Non-pigmented ciliary epithelial cell (primary cell): ENCODE data around the gene DHRS1.
A peak's percentile ranks its signal among the peaks of the same experiment; 100 is the strongest.
"Not testable (repeated sequence)": the region's sequence is repeated elsewhere in the genome, so short reads cannot be mapped to it uniquely, and the experiment has no call there.

Source experiments
- DNase-seq: peaks from one replicate; pipeline ENCODE4 v3.0.0-alpha.2; 2010; ENCODE audit warnings: low read depth

DHRS1 gene

DNA sequence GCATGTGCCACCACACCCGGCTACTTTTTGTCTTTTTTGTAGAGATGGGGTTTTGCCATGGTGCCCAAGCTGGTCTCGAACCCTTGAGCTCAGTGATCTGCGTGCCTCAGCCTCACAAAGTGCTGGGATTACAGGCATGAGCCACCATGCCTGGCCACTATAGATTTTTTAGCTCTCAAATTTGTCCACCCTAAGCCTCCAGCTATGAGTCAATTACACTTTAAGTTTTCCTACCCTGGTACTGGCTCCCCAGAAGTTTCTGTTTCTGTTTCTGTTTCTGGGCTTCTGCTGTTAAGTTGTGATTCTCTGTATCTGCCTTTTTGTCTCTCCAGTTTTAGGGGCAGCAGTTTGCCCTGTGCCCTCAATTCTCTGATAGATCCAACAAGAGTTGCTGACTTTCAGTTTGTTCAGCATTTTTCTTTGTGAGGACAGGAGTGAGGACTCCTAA is 52.8 kb downstream of the DHRS1 start:
- DNase-seq: no peak

DNA sequence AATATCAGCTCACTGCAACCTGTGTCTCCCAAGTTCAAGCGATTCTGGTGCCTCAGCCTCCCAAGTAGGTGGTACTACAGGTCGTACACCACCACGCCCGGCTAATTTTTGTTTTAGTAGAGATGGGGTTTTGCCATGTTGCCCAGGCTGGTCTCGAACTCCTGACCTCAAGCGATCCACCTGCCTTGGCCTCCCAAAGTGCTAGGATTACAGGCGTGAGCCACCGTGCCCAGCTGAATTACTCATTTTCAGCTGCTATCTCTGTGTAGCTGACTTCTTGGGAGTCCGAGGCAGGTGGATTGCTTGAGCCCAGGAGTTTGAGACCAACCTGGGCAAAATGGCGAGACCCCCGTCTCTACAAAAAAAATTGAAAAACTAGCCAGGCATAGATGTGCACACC is 54.2 kb downstream of the DHRS1 start:
- not testable (repeated sequence) for DNase-seq

DNA sequence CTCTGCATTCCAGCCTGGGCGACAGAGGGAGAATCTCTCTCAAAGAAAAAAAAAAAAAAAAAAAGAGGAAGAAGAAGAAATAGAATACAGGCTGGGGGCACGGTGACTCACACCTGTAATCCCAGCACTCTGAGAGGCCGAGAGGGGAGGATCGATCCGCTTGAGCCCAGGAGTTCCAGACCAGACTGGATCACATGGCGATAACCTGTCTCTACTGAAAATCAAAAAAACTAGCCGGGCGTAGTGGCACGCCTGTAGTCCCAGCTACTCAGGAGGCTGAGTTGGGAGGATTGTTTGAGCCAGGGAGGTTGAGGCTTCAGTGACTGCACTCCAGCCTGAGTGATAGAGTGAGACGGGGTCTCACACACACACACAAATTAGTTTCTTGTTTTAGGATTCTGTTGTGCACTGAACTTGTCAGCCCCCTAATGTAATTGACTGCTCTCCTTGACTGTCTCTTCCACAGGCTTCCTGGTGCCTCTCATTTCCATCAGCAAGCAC is 56.2 kb downstream of the DHRS1 start:
- no peak for DNase-seq

DNA sequence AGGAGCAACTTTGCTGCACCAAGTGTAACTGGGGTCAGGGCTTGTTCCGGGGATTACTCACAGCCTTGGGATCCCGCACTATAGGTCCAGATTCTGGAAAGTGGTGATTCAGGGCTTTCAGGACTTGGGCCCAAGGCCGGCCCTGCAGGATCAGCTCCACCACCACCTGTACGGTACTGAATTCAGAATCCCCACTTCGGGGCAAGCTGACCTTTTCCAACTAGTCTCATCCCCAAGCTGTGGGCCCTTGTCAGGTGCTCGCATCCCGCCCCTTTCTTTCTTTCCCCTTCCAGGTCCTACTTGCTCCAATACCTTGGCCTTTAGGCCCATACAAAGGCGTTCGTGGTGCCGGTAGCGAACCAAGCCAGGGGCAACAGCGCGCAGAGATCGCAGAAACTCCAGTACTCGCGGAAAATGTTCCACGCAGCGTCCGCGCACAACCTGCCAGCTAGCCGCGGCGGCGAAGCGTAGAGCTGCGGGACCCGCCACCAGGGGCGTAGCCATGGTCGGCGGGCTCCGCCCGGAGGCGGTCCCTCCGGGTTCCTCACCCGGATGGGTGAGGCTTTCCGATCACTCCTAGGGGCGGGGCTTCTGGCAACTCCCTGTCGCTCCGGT is 57.6 kb downstream of the DHRS1 start:
- DNase-seq: peak; percentile 68
